ENCODE results near the gene SC5D.

DNA sequence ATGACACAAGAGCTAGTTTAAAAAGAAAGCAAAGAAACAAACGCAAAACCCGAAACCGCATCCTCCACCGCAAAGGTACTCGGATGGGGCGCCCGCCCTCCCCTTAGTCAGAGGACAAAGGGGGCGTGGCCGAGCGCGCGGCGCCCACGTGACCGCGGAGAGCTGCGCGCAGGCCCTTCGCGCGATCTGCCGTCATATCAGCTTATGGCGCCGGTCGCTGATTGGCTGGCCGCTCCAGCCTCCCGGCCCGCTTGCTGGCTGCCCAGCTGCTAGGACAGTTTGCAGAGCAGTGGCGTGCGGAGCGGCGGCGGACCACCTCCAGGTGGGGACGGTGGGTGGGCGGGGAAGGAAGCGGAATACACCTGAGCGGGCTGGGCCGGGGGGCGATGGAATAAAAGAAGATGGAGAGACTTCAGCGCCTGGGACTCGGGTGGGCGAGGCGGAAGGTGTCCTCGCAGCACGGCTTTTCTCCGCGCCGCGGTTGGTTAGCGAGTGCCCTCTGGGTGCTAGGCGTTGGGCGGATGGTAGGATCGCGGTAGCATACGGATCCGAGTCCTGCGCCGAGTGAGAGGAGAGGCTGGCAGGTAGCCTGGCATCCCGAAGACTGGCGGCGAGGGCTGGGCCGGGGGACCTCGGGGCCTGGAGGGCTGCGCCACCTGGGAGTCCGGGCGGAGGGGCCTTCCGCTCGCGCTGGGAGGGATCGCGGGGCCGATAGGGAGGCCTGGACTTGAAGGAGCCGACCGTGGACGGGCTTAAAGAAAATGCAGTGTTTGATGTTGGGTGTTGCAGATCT is at the start of gene SC5D:
- TF ChIP-seq POLR2A (IDR thresholded peaks at IDR 0.05) (peak; percentile 89 to 90), POLR2AphosphoS5 (IDR thresholded peaks at IDR 0.05) (peak; percentile 93 to 99 (median 96)), EP300 (IDR thresholded peaks at IDR 0.05) (peak in 1 of 4 donors; percentile 41)
- TF ChIP-seq, protein P1, sequence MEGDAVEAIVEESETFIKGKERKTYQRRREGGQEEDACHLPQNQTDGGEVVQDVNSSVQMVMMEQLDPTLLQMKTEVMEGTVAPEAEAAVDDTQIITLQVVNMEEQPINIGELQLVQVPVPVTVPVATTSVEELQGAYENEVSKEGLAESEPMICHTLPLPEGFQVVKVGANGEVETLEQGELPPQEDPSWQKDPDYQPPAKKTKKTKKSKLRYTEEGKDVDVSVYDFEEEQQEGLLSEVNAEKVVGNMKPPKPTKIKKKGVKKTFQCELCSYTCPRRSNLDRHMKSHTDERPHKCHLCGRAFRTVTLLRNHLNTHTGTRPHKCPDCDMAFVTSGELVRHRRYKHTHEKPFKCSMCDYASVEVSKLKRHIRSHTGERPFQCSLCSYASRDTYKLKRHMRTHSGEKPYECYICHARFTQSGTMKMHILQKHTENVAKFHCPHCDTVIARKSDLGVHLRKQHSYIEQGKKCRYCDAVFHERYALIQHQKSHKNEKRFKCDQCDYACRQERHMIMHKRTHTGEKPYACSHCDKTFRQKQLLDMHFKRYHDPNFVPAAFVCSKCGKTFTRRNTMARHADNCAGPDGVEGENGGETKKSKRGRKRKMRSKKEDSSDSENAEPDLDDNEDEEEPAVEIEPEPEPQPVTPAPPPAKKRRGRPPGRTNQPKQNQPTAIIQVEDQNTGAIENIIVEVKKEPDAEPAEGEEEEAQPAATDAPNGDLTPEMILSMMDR (IDR thresholded peaks at IDR 0.05), result no peak
